D721Med (cell line): ENCODE results near the gene HCST.

Experiments
- DNase-seq: peaks from one replicate; pipeline ENCODE4 v3.0.0; 2011; ENCODE audit warnings: low spot score; ENCODE audit not compliant: insufficient read length
- FAIRE-seq: peaks from 2 replicates; lab custom pipeline; 2011; peaks lifted over from hg19 to GRCh38; lab: Jason Lieb, UNC
- TF ChIP-seq, protein P1 (sequence below): IDR thresholded peaks from 2 replicates; pipeline ENCODE4 v1.5.1; 2012; ENCODE audit warnings: mild to moderate bottlenecking, control low read depth; ENCODE audit not compliant: insufficient read depth; ENCODE audit errors: missing control alignments

The HCST gene

GRCh38 chr19:35860818-35861639 lies 41.3 kb upstream of the HCST start:
- TF ChIP-seq, protein P1, sequence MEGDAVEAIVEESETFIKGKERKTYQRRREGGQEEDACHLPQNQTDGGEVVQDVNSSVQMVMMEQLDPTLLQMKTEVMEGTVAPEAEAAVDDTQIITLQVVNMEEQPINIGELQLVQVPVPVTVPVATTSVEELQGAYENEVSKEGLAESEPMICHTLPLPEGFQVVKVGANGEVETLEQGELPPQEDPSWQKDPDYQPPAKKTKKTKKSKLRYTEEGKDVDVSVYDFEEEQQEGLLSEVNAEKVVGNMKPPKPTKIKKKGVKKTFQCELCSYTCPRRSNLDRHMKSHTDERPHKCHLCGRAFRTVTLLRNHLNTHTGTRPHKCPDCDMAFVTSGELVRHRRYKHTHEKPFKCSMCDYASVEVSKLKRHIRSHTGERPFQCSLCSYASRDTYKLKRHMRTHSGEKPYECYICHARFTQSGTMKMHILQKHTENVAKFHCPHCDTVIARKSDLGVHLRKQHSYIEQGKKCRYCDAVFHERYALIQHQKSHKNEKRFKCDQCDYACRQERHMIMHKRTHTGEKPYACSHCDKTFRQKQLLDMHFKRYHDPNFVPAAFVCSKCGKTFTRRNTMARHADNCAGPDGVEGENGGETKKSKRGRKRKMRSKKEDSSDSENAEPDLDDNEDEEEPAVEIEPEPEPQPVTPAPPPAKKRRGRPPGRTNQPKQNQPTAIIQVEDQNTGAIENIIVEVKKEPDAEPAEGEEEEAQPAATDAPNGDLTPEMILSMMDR = no peak
- DNase-seq (no peak), FAIRE-seq (no peak)

GRCh38 chr19:35861640-35862160 lies 40.6 kb upstream of the HCST start:
- FAIRE-seq (no peak), DNase-seq (no peak)
- TF ChIP-seq, protein P1 = no peak

- DNase-seq (no peak), FAIRE-seq (no peak)
- TF ChIP-seq, protein P1 = no peak
These were observed 39.8 kb upstream of the HCST start for GRCh38 chr19:35862528-35862927.

GRCh38 chr19:35863018-35863417 lies 39.3 kb upstream of the HCST start:
- FAIRE-seq = no peak
- TF ChIP-seq, protein P1 = no peak
- DNase-seq = no peak

GRCh38 chr19:35868172-35868822 lies 34.0 kb upstream of the HCST start, which contains the start of gene APLP1:
Gene APLP1, plus strand, starts transcription at chr19:35868574. Its CDS starts 63 bp downstream, at chr19:35868637.
- FAIRE-seq = no peak
- TF ChIP-seq, protein P1 = no peak
- no peak for DNase-seq

DNA sequence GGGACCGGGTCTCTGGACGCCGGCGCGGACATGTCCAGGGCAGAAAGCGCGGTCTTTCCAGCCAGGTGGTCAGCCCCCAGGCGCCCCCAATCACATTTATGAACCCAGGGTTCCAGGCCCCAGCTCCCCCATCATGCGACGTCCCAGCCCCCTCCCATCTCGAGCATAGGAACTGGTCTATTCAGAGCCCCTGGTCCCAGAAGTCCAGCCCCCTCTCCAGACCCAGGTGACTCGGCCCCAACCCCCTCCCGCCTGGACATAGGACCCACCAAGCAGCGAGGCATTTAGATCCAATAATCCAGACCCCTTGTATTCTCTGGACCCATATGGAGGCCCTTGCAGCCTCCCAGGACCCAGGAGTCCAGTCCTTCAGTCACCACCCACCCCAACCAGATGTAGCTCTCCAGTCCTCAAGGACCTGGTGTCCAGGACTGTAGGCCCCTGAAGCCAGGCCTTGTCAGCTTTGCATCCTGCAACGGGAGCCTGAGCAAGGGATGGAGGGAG lies 33.5 kb upstream of the HCST start:
- no peak for FAIRE-seq

More for the DNA sequence above, 33.5 kb upstream of the HCST start:
- DNase-seq = no peak
- TF ChIP-seq, protein P1 = no peak
